ENCODE results near the gene LRRN2.
A peak's percentile ranks its signal among the peaks of the same experiment; 100 is the strongest.
"Not testable (repeated sequence)": the region's sequence is repeated elsewhere in the genome, so short reads cannot be mapped to it uniquely, and the experiment has no call there.

LRRN2 gene

DNA sequence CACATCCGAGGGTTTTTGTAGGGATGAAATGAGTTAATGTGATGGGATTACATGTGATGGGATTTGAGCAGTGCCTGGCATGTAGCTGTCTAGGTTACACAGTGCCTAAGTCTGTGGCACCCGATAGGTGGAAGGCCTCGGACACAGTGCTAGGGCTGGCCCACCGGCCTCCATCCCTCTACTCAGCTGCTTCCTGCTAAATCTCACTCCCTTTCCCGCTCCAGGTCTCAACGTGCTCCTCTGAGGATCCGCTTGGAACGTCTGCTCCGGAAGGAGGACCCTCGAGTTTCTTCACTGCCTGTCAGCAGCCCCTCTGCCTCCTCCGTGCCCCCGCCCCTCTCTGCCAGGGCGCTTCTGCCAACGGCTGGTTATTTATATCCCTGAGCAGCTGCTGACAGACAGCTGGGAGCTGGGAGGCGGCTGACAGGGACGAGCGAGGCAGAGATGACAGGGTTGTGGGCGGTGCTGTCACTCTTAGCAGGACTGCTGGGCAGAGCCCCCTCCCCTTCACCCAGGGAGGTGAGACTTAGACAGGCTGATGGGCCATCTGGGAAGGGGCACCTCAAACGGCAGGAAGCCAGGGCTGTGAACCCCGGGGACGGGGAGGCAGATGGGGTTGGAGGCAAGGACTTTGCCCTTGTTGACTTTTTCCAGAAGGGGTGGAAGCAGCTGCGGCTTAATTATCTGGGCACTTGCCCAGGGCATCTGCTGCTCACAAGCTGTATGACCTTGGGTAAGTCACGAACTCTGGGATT is 26.6 kb upstream of the LRRN2 start:
- DNase-seq, result peak; percentile 83

DNA sequence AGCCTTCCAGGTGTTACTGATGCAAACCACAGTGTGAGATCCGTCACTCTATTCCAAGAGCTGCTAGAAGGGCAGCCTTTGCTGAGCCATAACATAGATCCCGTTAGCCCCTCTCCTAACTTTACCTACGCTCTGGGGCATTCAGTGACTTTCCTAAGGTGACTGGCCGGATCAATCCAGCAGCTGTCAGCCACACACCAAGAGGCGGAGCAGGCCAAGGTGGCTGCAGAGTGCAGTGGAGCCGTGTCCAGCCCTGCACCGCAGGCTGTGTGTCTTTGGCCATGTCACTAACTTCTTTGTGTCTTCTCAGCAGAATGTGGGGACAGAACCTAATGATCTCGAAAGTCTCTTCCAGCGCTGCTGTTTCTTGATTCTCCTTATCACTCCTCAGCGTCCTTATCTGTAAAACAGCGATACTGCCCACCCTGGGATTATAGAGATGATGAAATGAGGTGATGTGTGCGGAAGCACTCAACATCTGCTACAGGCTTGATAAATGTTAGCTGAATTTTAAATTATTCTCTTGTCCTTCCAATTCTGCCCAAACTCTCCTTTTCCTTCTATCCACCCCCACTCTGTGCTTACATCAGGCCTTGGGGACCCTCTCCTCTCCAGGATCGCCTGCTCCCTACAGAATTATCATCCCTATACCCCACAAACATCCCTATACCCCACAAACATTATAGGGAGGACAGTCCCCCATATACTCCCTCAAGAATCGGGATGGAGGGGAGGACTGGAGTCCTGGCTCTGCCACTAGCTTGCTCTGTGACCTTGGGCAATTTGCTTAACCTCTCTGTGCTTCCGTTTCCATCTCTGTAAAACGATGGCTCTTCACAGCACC is 25.8 kb upstream of the LRRN2 start:
- no peak for DNase-seq

GRCh38 chr1:204709960-204710912 is 24.7 kb upstream of the LRRN2 start:
- no peak for DNase-seq

- no peak for DNase-seq
Measured at GRCh38 chr1:204709021-204709420, 23.5 kb upstream of the LRRN2 start.

DNA sequence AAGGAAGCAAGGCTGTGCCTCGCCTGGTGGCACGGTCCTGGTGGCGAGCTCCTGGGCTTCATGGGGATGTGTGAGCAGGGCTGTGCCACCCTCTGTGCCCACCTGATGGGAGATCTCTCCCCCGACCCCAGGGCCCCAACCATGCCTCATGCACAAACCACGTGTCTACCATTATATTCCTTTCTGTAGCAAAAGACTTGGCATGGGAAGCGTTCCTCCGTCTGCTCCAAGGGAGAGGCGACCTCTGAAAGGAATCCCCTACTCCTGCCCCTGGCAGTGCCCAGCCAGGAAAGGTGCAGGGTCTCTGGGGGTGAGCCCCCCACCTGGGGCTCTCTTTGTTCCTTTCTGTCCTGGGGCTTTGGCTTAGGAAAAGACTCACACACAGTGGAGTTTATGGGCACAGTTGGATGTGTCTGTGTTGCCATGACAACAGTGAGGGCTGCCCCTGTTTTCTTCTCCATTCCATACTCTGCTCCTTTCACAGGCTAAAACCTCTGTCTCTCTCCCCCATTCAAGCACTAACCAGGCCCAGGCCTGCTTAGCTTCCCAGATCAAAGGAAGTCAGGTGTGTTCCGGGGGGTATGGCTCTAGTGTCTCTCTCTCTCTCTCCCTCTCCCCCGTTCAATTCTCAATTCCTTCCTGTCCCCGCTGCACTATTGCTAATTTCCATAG is 21.4 kb upstream of the LRRN2 start:
- DNase-seq, result no peak

DNA sequence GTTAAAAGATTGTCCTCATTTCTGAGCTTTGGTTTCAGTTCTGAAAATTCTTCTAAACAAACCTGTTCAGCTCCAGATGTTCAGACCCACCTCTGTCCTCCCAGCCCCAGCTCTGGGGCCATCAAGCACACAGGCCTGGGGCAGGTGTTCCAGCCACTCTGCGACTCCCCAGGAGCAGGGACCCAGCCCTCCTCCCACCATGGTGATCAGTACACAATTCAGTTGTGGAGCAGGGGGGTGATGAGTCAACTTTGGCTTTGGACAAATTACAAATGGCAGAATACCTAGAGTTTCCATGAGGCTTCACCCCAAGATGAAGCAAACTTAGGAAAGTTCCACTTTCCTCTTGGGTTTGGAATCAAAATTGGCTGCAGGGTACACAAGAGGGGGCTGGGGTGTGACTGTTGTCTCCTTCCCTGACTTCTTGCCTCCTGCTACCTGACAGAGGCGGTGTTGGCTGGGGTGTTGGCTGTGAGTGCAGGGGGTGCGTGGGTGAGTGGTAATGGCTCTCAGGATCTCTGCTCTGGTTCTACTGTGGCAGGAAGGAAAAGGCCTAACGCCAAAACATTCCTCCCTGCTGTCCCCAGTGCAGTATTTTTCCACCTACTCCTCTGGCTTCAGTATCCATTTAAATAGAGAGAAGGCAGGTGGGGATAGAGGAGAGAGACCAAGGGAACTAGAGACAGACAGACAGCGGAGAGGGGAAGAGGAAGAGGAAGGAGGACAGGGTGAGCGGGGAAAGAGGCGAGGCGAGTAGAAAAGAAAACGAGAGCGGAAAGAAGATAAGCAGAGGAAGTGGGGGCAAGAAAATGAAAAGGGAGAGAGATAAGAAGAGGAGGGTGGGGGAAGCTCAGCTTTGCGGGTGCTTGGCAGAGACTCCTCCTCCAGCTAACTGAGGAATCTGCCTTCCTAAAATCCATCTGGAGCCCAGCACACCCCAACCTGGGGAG is 20.6 kb upstream of the LRRN2 start:
- DNase-seq, result no peak

DNA sequence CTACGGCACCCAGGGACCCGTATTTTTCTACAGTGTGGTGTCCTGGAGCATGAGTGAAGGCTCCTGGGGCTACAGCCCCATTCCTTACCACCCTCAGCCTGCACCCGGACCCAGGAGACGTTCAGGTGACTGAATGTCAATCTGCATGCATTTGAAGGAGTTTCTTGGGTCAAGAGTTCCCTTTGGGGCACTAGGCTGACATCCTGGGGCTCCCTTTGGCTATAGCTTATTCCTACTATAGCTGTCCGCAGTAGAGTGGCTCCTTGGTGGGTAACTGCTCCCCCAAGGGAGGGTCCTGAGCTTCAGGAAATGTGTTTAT is 19.9 kb upstream of the LRRN2 start:
- no peak for DNase-seq

DNA sequence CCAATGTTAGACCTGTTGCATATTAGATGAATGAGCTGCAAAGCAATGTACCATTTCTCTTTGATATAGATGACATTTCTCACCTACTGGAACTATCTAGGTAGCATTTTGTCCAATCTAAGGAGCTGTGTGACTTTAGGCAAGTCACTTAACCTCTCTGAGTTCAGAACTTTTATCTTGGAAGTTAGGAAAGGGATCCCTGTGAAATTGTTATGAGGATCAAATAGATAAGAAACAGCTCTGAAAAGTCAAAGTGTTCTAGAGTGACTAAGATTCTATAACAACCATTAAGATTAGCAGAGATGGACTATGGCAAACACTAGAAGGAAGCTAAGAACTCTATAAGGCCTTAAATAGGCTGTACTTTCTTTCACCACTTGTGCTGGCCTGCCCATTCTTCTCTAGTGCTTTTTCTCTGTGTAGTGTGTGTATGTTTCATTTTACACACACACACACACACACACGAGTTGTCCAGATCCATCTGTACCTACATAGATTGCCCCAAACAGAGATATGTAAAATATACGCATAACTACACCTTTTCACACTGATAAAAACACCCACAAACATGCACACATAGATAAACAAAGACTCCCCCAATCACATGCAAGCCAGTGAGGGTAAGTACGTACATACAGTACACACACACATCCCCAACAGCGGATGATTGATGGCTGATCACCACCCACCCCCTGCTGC is 19.4 kb upstream of the LRRN2 start:
- DNase-seq, result no peak

DNA sequence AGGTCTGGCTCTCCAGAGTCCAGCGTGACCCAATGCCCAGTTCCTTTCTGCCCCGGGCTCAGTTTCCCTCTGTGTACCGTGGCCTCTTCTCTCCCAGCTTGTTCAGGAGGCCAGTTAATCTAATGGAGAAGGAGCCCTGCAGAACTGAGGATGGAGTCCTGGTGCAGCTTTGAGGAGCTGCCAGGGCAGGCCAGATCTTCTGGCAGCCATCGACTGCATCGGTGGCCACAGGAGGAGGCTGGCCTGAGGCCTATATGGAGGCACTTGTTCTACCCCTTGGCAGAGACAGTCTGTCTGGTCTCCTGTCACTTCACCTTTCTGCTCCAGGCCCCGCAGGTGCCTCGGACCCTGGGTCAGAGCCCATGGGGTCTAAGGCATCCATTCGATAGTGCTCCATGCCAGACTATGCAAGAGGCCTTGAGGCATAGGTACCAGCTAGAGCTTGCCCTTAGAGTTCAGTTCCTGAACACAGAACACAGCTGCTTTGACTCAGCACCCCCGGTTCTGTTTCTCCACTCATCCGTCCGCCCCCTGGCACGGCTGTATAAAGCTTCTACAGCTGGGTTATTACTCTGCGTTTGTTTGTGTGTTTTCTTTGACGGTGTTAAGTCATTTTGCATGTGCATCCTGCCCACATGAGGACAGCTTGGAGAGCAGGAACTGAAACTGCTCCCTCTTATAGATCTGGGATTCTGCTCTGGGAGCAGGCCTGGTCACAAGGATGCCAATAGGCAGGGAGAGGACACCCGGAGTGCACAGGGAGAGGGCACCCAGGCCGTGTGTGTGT is 18.5 kb upstream of the LRRN2 start:
- DNase-seq, result no peak

- DNase-seq, result no peak
Measured at GRCh38 chr1:204703268-204703664, 17.7 kb upstream of the LRRN2 start.

- no peak for DNase-seq
Measured at GRCh38 chr1:204702552-204703267, 17.2 kb upstream of the LRRN2 start.

GRCh38 chr1:204701229-204701628 is 15.7 kb upstream of the LRRN2 start:
- DNase-seq, result no peak

- DNase-seq, result no peak
Measured at GRCh38 chr1:204697893-204698292, 12.4 kb upstream of the LRRN2 start.

DNA sequence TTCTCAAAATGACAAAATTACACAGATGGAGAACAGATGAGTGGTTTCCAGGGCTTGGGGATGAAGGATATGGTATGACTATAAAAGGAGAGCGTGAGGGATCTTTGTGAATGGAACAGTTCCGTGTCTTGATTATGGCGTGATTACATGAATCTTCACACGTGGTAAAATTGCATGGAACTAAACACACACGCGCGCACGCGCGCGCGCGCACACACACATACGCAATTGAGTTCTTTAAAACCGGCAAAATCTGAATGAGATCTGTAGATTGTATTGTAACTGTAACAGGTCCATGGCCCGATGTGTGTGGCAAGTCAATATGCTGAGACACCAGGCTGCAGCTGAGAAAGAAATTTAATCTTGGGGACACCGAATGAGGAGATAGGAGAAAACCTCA is 11.1 kb upstream of the LRRN2 start:
- no peak for DNase-seq

- DNase-seq, result no peak
Measured at GRCh38 chr1:204695692-204696091, 10.2 kb upstream of the LRRN2 start.

DNA sequence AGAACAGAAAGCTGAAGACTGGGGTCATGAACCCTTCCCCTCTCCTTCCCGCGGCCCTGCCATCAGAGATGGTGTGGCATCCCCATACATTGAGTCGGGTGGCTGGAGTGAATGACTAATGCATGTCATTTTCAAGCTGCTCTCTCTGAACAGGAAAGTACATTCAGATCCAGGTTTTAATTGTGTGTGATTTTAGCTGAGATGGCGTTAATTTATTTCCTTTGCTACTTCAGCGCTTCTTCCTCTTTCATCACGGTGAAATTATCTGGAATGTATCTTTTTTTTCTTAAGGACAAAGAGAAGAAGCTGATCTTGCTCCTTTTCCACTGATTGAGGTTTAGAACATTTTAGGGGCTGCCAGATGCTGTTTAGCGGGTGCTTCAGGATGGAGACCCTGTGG is 8.6 kb upstream of the LRRN2 start:
- DNase-seq, result no peak

- no peak for DNase-seq
Measured at GRCh38 chr1:204692841-204693356, 7.4 kb upstream of the LRRN2 start.

- no peak for DNase-seq
Measured at GRCh38 chr1:204692325-204692840, 6.8 kb upstream of the LRRN2 start.

- not testable (repeated sequence) for DNase-seq
Measured at GRCh38 chr1:204691328-204691730, 5.8 kb upstream of the LRRN2 start.
